ENCODE data around the gene PPP1R26. TPM values are rescaled to one million over a fixed set of nuclear protein-coding genes. Genes with fewer than 3 reads are reported as not detected.
A peak's percentile ranks its signal among the peaks of the same experiment; 100 is the strongest.

The PPP1R26 gene
- total and polyA plus RNA-seq, 2 of the 13 experiments (the other 11 are each of a cell fraction or from before 2014, with no cell fraction given) = 8.6 to 11.6 TPM

DNA sequence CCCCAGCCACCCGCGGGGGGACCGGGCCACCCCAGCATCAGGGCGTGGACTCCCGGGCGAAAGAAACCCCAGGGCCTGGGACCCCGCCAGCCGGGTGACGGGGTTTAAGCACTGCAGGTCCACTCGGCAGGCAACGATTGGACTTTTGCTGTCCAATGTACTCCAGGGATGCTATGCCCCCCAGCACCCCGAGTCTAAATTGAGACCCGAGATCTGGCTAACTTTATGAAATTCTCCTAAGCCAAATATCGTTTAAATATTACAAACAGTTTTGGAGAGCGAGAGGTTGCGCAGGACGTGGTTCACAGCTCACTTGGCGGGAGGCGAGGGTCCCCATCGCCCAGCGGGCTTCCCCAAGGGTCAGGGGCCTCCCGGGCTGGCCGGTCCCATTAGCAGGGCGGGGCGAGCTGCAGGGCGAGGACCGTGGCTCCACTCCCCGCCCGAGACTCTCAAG is 20.5 kb downstream of the PPP1R26 start (continued):
- TF ChIP-seq IRF2 (CRISPR knock-in tag; IDR thresholded peaks at IDR 0.05) = no peak
- no peak for TF ChIP-seq ZNF7 (CRISPR knock-in tag; IDR thresholded peaks at IDR 0.05)
- TF ChIP-seq ZNF20 (CRISPR knock-in tag; IDR thresholded peaks at IDR 0.05) = no peak
- TF ChIP-seq ZNF703 (CRISPR knock-in tag; IDR thresholded peaks at IDR 0.05; ENCODE audit: borderline replicate concordance) = peak; percentile 92; the same call in 1 of the 2 replicates
- peak; percentile 33 for TF ChIP-seq ASH2L (IDR thresholded peaks at IDR 0.05; ENCODE audit: insufficient read length, low read depth, low read length)
- no peak for TF ChIP-seq KDM6A (CRISPR knock-in tag; IDR thresholded peaks at IDR 0.05; ENCODE audit: low read depth)
- no peak for TF ChIP-seq NFIC (IDR thresholded peaks at IDR 0.05; ENCODE audit: low read length)
- TF ChIP-seq KLF16 (CRISPR knock-in tag; IDR thresholded peaks at IDR 0.05) = no peak
- no peak for TF ChIP-seq ZNF24 (IDR thresholded peaks at IDR 0.05)
- TF ChIP-seq PCBP1 (IDR thresholded peaks at IDR 0.05; ENCODE audit: borderline replicate concordance, low read depth, low read length) = 0 out of 2 replicates have a peak, but pooled peaks have one; percentile 14
- TF ChIP-seq ZNF660 (CRISPR knock-in tag; IDR thresholded peaks at IDR 0.05; ENCODE audit: borderline replicate concordance, low read depth) = no peak
- TF ChIP-seq ZNF101 (CRISPR knock-in tag; IDR thresholded peaks at IDR 0.05; ENCODE audit: borderline replicate concordance, low read depth) = no peak
- TF ChIP-seq ZNF781 (CRISPR knock-in tag; IDR thresholded peaks at IDR 0.05; ENCODE audit: borderline replicate concordance, not compliant biosample characterization) = no peak
- TF ChIP-seq, protein P1, sequence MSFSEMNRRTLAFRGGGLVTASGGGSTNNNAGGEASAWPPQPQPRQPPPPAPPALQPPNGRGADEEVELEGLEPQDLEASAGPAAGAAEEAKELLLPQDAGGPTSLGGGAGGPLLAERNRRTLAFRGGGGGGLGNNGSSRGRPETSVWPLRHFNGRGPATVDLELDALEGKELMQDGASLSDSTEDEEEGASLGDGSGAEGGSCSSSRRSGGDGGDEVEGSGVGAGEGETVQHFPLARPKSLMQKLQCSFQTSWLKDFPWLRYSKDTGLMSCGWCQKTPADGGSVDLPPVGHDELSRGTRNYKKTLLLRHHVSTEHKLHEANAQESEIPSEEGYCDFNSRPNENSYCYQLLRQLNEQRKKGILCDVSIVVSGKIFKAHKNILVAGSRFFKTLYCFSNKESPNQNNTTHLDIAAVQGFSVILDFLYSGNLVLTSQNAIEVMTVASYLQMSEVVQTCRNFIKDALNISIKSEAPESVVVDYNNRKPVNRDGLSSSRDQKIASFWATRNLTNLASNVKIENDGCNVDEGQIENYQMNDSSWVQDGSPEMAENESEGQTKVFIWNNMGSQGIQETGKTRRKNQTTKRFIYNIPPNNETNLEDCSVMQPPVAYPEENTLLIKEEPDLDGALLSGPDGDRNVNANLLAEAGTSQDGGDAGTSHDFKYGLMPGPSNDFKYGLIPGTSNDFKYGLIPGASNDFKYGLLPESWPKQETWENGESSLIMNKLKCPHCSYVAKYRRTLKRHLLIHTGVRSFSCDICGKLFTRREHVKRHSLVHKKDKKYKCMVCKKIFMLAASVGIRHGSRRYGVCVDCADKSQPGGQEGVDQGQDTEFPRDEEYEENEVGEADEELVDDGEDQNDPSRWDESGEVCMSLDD (CRISPR knock-in tag; IDR thresholded peaks at IDR 0.05; ENCODE audit: borderline replicate concordance) = 0 out of 2 replicates have a peak, but pooled peaks have one; percentile 44
- TF ChIP-seq, protein P2, sequence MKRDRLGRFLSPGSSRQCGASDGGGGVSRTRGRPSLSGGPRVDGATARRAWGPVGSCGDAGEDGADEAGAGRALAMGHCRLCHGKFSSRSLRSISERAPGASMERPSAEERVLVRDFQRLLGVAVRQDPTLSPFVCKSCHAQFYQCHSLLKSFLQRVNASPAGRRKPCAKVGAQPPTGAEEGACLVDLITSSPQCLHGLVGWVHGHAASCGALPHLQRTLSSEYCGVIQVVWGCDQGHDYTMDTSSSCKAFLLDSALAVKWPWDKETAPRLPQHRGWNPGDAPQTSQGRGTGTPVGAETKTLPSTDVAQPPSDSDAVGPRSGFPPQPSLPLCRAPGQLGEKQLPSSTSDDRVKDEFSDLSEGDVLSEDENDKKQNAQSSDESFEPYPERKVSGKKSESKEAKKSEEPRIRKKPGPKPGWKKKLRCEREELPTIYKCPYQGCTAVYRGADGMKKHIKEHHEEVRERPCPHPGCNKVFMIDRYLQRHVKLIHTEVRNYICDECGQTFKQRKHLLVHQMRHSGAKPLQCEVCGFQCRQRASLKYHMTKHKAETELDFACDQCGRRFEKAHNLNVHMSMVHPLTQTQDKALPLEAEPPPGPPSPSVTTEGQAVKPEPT (CRISPR knock-in tag; IDR thresholded peaks at IDR 0.05; ENCODE audit: low read depth) = no peak
- TF ChIP-seq ZNF547 (CRISPR knock-in tag; IDR thresholded peaks at IDR 0.05) = no peak
- TF ChIP-seq SP4 (CRISPR knock-in tag; IDR thresholded peaks at IDR 0.05) = no peak; the same call in 1 of the 2 replicates
- 0 out of 2 replicates have a peak, but pooled peaks have one; percentile 21 for TF ChIP-seq ZNF296 (CRISPR knock-in tag; conservative IDR thresholded peaks at IDR 0.05)
- TF ChIP-seq MIER3 (CRISPR knock-in tag; IDR thresholded peaks at IDR 0.05; ENCODE audit: borderline replicate concordance) = no peak
- TF ChIP-seq, protein P3, sequence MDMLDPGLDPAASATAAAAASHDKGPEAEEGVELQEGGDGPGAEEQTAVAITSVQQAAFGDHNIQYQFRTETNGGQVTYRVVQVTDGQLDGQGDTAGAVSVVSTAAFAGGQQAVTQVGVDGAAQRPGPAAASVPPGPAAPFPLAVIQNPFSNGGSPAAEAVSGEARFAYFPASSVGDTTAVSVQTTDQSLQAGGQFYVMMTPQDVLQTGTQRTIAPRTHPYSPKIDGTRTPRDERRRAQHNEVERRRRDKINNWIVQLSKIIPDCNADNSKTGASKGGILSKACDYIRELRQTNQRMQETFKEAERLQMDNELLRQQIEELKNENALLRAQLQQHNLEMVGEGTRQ (IDR thresholded peaks at IDR 0.05; ENCODE audit: low read depth, low read length) = no peak
- TF ChIP-seq, protein P3 (CRISPR knock-in tag; IDR thresholded peaks at IDR 0.05; ENCODE audit: borderline replicate concordance) = peak; percentile 88; the same call in 1 of the 2 replicates
- TF ChIP-seq, protein P4, sequence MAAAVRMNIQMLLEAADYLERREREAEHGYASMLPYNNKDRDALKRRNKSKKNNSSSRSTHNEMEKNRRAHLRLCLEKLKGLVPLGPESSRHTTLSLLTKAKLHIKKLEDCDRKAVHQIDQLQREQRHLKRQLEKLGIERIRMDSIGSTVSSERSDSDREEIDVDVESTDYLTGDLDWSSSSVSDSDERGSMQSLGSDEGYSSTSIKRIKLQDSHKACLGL (CRISPR knock-in tag; IDR thresholded peaks at IDR 0.05) = no peak
- TF ChIP-seq U2AF1 (optimal IDR thresholded peaks at IDR 0.05; ENCODE audit: low read depth, low read length) = no peak

Data from HepG2 (cell line).